HG02981 (cell line): ENCODE data around the gene FKBP7.
"Not testable (repeated sequence)": the region's sequence is repeated elsewhere in the genome, so short reads cannot be mapped to it uniquely, and the experiment has no call there.

ENCODE experiments used
- ATAC-seq: cut with Tn5 transposase; IDR thresholded peaks from one replicate; pipeline ENCODE4 v1.9.1; 2021; ENCODE audit warnings: mild to moderate bottlenecking, moderate library complexity; ENCODE audit not compliant: unreplicated experiment

The FKBP7 gene

DNA sequence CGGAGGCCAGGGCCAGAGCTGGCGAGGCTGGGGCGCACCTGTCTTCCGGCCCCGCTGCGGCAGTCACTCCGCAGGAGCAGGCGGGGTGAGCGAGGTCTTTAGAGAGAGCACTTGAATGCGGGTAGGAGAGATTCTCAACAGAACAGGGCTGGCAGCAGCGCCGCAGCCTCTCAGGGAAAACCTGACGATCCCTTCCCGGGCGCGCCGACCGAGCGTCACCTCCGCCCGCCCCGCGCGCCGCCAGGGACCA is 28.0 kb downstream of the FKBP7 start:
- peak; percentile 52 for ATAC-seq

DNA sequence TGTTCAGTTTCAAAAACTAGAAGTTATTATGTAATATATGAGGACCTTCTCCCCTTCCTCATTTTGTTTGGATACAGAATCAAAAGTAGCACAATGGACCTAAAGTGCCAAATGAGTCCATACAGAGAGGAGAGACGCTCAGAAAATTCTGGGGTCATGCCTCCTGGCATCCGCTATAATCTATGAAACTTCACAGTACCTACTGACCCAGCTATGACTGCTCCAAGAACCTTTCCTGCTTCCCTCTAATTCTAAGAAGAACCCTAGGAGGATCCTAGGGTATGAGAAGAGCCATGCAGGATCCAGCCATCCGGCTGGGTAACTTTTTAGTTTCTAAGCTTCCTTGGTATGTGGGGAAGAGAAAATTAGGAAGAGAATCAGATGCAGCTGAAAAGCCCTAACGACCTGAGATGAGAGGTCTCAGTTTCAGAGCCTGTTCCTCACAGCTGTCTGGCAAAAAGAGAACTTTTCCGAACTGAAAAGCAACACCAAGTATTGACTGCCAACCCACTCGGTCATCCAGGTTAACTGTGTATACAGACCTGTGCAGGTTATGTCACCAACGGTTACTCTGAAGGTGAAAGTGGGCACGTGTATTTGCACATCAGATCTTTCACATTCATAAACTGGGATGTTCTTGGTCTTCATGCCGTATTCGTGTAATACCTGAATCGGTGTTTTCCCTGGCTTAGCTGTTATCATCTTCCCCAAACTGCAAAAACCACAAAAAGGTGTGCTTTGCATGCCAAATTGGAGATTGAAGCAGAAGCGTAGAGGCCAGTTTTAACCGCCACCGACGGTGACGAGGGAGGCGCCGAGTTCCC is 28.5 kb downstream of the FKBP7 start:
- ATAC-seq: no peak

DNA sequence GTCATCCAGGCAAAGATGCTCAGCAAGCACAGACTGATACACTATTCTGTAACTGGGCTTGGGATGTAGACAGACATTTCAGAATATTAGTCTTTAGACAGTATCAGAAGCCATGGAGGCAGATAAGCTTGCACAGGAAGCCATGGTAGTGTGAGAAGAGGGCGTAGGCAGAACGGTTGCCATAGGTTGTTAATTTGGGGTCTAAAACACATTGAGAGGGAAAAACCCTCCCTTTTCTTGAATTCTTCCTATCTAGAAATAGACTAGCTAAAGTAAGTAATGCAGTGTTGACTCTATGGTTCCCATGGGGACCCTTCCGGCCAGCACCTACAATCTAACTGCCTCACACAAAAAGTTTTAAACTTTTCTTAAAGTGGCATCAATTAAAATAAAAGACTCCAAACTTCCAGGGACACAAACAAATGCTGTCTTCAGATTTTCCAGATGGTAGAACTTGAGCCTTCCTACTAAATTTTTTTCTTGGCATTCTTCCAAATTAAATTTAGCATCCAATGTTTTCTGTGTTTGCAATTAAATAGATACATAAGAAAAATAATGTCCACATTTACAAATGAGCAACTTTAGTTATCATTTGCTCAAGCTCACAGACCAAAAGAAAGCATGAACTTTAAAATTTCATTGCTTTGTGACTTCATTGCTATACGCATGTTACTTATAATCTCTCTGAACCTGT is 29.3 kb downstream of the FKBP7 start:
- ATAC-seq: no peak

DNA sequence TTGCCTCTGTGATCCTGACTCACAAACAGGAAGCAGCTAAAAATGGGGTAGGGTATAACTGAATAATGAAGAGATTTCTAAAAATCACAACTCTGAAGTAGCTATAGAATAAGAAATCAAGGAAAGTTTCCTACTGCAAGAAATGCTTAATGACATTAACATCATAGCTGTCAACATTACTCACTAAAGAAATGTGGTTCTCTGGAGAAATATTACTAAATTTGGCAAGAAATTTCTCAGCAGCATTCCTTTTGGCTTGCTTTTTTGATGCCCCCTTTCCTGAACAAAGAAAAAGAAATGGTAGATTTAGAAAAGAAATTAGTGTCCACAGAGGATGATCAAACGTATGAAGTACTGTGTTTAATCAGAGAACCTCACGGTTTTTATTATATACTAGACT is 37.0 kb downstream of the FKBP7 start:
- ATAC-seq: no peak

DNA sequence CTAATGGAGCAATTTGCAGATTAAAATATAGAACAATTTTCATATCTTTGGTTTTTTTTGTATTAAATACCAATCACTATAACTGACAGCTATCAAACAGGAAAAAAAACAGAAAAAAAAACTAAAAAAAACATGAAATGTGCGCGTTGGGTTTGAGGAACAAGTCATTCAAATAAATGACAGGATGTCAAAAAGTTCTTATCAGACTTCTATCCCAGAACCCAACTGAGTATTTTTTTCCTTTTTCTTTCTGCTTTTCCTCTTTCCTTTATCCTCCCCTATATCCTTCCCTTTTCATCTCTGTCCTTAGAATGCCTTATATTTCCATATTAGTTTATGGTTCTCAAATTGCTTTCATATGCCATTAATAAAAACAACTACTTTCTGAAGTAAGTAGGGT is 41.7 kb downstream of the FKBP7 start:
- no peak for ATAC-seq

DNA sequence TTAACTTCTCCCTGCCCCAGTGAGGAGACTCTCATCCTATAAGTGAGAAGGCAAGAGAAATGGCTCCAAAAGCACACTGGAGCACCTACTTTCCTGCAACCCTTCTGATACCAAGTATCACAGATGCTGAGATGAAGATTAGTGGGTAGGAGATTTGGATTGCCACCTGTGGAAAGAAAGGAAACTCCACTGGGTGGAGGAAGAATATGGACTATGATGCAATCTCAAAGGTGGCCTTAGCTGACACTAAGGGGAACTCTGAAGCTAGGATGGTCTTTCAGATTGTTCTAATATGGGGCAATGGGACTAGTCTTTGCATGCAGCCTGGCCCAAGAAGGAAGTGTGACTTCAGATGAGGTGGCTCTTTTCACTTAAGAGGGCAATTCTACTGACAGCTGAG is 49.1 kb downstream of the FKBP7 start:
- no peak for ATAC-seq

DNA sequence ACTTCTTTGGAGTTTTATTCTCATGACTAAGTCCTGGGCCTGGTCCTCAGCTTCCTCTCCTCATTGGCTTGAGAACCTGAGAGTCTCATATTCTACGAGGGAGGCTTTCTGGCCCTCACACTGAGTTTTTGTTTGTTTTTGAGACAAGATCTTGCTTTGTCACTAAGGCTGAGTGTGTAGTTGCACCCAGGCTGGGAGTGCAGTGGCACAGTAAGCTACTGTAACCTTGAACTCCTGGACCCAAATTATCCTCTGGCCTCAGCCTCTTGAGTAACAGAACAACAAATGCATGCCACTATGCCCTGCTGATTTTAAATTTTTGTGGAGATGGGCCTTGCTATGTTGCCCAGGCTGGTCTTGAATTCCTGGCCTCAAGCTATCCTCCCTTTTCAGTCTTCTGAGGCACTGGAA is 50.0 kb downstream of the FKBP7 start:
- no peak for ATAC-seq

DNA sequence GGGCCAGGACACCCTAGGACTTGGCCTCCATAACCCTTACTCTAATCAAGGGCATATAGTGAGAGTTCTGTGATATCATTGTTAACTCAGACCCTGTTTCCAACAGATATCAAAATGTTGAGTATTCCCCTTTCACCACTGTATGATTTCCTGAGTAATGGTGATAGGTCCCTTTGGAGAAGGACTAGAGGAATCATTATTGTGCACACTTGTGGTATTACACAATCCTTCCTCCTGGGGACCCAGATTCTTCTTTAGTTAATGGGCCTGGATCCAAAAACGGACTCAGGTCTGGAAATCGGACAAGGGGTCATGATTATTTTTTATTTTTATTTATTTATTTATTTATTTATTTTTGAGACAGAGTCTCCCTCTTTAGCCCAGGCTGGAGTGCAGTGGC is 50.9 kb downstream of the FKBP7 start:
- ATAC-seq: no peak

DNA sequence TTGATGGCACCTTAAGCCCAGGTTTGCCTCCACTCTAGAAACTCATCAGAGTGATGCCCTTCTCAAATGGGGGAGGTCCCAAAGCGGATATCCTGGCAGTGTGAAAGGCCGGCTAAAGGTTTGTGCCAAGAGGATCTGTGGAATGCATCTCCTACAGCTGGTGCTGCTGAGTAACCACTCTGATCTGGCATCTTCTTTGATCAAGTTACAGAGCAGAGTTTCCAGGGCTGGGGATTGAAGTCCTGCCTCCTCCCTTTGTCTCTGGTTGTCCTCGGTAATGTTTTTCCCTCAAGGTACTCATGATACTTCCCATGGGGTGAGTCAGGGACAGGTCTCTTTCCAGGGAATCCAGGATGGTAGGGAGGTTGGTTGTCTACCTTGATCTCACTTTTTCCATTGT is 52.0 kb downstream of the FKBP7 start:
- no peak for ATAC-seq

DNA sequence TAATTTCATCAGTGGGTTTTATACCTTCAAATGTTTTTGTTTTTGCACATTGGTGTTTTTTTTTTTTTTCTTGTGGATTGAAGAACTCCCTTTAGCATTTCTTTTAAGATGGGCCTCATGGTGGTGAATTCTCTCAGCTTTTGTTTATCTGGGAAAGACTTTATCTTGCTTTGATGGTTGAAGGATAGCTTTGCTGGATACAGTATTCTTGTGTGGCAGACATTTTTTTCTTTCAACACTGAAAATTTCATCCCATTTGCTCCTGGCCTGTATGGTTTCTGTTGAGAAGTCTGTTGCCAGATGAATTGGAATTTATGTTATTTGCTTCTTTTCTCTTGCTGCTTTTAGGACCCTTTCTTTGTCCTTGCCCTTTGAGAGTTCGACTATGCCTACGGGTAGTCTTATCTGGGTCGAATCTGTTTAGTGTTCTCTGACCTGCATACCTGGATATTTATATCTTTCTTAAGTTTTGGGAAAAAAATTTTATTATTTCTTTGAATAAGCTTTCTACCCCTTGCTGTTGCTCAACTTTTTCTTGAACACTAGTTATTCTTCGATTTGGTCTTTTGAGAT is 53.1 kb downstream of the FKBP7 start:
- no peak for ATAC-seq

DNA sequence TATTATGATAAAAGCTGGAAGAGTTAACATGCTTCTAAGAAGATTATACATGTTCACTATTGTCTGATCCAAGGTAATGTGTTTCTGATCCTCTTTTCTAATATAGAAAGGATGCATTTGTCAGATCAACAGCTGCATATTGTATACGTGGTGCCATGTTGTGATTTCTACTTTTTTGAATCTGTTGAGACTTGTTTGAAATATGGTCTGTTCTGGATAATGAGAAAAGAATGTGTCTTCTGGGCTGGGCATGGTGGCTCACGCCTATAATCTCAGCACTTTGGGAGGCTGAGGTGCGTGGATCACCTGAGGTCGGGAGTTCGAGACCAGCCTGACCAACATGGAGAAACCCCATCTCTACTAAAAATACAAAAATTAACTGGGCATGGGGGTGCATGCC is 54.7 kb downstream of the FKBP7 start:
- ATAC-seq: not testable (repeated sequence)

DNA sequence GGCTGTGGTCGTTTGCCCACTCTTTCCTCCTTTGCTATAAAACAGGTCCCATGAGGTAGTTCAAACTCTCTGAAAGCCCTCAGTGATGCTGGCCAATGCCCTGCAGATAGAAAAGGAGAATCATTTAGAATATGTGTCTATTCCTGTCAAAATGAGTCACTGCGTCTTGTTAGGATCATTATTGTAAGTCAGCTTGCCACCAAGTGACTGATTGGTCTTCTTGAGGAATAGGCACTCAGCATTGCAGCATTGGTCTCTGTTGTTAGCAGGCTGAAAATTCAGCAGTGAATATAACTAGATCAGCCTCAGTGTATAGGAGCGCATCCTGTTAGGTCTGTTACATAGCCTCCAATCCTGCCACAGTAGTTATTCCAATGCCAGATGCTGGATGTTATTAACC is 56.3 kb downstream of the FKBP7 start:
- ATAC-seq: no peak

DNA sequence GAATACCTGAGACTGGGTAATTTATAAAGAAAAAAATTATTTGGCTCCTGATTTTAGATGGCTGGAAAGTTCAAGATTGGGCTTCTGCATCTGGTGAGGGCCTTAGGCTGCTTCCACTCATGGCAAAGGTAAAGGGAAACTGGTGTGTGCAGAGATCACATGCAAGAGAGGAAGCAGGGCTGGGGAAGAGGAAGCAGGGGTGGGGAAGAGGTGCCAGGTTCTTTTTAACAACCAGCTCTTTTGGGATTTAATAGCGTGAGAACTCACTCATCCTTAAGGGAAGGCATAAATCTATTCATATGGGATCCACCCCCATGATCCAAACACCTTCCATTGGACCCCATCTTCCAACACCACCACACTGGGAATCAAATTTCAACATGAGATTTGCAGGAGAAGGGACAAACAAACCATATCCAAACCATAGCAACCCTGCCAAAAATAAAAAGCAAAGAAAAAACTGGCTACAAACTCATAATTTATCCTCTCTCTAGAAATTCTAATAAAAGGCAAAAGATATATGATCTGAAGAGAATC is 57.9 kb downstream of the FKBP7 start:
- ATAC-seq: no peak

DNA sequence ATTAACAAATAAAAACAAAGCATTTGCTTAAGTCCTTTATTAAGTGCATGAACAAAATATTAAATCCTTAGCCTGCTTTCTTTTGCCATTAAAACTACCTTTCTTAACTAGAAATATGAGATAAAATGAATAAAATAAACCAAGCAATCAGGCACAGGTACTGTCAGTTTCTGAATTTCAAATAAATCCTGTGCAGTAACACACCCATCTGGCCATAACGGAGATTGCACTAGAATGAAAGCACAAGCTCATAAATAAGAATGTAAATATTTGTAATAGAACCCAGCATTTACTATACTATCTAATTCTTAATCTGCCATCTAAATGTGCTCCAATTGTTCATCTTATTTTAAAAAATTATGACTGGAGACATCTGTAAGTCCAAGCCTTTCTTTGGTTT is 59.3 kb downstream of the FKBP7 start:
- no peak for ATAC-seq

DNA sequence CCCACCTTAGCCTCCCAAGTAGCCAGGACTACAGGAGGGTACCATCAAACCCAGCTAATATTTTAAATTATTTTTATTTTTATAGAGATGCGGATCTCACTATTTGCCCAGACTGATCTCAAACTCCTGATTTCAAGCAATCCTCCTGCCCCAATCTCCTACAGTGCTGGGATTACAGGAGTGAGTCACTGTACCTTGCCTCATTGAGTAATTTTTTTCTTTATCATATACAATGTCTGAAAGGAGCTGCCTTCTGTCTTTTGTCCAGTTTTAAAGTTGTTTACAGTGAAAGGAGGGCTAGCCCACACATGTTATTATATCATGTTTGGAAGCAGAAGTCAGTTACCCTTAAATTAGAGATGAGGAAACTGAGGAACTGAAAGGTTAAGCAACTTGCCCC is 60.0 kb downstream of the FKBP7 start:
- ATAC-seq: no peak

DNA sequence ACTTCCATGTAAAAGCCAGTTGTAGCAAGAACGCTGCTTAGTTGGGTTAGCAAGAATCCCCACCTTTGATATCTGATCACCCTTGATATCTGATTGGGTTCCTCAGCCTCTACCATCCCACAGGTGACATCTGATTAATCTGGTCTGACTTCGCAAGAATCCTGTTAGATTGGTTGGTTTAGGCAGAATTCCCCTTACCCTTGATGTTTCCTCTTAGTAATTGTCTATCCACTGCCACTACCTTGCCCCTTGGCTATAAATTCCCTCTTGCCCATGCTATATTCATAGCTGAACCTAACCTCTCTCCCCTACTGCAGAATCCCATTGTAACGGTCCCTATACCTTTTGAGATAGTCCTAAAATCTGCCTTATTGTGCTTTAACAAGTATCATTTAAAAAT is 60.5 kb downstream of the FKBP7 start:
- ATAC-seq: no peak

DNA sequence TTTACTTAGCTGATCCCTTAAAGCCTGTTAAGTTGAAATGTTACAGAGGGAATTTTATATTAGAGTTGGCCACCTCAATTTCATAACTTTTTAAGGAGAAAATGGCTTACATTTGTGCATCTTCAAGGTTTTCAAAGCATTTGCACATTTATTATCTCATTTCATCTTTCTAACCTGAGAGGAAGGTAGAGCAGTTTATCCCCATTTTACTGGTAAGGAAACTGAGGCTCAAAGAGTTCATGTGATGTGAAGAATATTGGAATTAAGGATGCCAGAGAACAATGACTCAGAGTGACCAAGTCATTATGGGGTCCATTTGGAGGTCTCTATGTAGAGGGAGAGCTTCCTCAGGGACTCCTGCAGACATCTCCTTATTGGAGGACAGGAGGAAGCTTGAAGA is 62.4 kb downstream of the FKBP7 start:
- no peak for ATAC-seq

DNA sequence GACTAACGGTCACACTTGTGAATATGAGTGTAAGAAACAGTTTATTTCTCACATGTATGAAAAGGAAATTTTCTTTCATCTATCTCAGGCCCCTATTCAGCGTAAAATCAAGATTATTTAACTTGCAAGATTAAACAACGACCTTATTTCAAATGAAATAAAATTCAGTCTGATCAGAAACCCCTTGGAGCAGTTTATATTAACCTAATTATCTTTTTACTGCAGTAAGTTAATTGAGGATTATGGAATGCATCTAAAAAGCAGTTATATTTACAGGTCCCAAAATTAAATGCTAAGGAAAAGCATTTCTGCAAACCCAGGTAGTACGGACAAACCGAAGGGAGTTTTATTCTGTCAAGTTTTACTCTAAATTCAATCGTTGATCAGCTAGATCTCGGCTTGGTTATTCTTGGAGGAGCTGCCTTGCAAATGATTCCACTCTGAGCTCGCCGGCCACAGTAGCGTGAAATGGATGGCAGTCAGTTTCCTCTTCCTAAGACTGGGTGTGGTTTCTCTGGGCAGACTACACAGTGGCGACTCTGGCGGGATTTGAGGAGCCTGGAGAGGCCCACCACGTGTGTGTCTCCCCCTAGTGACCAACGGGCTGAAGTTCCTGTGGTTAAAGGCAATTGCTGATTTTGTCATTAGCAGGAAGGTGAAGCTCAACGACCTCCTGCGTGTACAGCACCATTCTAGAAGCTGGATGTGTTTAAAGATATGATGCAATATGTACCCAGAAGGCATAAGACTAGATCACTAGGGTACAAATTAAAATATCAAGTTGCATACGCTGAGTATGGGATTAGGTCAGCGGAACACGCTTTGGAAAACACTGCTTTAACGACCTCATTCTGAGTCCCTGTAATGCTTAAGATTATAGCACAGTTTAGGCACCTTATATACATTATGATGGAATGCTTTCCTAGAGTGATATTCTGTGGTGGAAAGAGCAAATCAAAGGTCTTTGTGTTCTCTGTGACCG is 63.8 kb downstream of the FKBP7 start:
- peak; percentile 78 for ATAC-seq
